Fibroblast of villous mesenchyme (primary cell): ENCODE results near the gene FOXO6. TPM values are rescaled to one million over a fixed set of nuclear protein-coding genes. Genes with fewer than 3 reads are reported as not detected.

ENCODE experiments used
- DNase-seq: peaks from one replicate; pipeline ENCODE4 v3.0.0-alpha.2; 2010; ENCODE audit warnings: low read depth
- H3K4me3 ChIP-seq: 2 replicates; pipeline ENCODE4 v1.5.1; 2011; ENCODE audit warnings: low read depth, mild to moderate bottlenecking, low read length
- total RNA-seq: library from RNA; depleted of rRNA; stranded (reverse); fragments of >200 nt; gene quantifications from 2 replicates; pipeline ENCODE4 v1.2.3, GENCODE V29; 2012
- TF ChIP-seq, protein P1 (sequence below): IDR thresholded peaks from 2 replicates; pipeline ENCODE4 v1.5.1; 2012; ENCODE audit warnings: low read depth, mild to moderate bottlenecking, low read length; ENCODE audit not compliant: insufficient read depth

FOXO6 gene
- total RNA-seq, 1 donor, result not detected

GRCh38 chr1:41420860-41421259 lies 59.6 kb downstream of the FOXO6 start:
- TF ChIP-seq, protein P1, sequence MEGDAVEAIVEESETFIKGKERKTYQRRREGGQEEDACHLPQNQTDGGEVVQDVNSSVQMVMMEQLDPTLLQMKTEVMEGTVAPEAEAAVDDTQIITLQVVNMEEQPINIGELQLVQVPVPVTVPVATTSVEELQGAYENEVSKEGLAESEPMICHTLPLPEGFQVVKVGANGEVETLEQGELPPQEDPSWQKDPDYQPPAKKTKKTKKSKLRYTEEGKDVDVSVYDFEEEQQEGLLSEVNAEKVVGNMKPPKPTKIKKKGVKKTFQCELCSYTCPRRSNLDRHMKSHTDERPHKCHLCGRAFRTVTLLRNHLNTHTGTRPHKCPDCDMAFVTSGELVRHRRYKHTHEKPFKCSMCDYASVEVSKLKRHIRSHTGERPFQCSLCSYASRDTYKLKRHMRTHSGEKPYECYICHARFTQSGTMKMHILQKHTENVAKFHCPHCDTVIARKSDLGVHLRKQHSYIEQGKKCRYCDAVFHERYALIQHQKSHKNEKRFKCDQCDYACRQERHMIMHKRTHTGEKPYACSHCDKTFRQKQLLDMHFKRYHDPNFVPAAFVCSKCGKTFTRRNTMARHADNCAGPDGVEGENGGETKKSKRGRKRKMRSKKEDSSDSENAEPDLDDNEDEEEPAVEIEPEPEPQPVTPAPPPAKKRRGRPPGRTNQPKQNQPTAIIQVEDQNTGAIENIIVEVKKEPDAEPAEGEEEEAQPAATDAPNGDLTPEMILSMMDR, result no peak
- H3K4me3 ChIP-seq, result no peak overlapping the region
- no peak for DNase-seq

GRCh38 chr1:41422306-41422705 lies 61.1 kb downstream of the FOXO6 start:
- no peak overlapping the region for H3K4me3 ChIP-seq
- TF ChIP-seq, protein P1, result no peak
- DNase-seq, result no peak

- no peak overlapping the region for H3K4me3 ChIP-seq
- TF ChIP-seq, protein P1, result peak; percentile 5
- no peak for DNase-seq
These were observed 62.4 kb downstream of the FOXO6 start for GRCh38 chr1:41423511-41424191.

- TF ChIP-seq, protein P1, result no peak
- no peak overlapping the region for H3K4me3 ChIP-seq
These were observed 63.4 kb downstream of the FOXO6 start for GRCh38 chr1:41424581-41425118.

DNA sequence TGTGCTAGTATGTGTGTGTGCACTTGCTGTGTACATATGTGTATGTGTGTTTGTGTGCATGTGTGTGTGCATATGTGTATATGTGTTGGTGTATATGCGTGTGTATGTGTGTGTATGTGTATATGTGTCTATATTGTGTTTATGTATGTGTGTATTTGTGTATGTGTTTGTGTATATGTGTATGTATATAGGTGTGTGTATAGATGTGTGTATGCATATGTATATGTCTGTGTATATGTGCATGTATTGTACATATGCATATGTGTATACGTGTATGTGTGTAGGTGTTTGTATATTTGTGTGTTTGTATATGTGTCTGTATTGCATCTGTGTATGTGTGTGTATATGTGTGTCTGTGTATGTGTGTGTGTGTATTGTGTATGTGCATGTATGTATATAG lies 64.1 kb downstream of the FOXO6 start:
- H3K4me3 ChIP-seq, result no peak overlapping the region
- DNase-seq, result no peak
- TF ChIP-seq, protein P1, result no peak

More at GRCh38 chr1:41424581-41425118, 63.4 kb downstream of the FOXO6 start:
- DNase-seq, result no peak

DNA sequence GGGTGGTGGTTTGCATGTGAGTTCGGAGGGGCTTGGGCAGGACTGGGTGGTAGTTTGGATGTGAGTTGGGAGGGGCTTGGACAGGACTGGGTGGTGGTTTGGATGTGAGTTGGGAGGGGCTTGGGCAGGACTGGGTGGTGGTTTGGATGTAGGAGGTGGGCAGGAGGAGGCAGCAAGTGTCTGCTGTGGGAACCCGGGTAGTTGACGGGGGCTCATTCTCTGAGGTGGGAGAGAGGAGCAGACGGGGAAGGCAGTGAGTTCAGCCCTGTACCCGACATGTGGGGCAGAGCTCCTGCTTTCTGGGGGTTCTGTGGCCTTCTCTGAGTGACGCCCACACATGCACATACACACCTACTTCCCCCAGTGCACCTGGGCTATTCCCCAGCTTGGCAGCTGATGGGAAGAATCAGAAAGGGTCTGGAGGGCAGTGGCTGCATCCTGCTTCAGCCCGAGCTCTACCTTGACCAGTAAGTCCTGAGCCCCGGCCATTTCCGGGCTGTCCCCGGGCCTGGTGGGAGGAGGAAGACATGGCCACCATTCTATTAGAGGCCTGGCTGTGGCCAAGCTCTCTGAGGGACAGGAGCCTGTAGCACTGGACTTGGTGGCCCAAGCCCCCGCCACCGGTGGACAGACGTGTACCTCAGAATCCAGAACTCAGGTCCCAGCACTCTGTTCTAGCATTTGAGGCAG lies 65.1 kb downstream of the FOXO6 start:
- no peak for DNase-seq
- no peak overlapping the region for H3K4me3 ChIP-seq
- TF ChIP-seq, protein P1, result no peak
